K562 (cell line): ENCODE data around the gene CDCP1. TPM values are rescaled to one million over a fixed set of nuclear protein-coding genes. Genes with fewer than 3 reads are reported as not detected.

Source experiments
- ARID2 ChIP-seq: fragments of 450-650 bp; IDR thresholded peaks from 2 replicates; pipeline ENCODE4 v1.6.1; 2017; ENCODE audit warnings: antibody characterized with exemption, mild to moderate bottlenecking
- ARNT ChIP-seq, 2 experiments: fragments of 450-650 bp; IDR thresholded peaks; 2 replicates each; pipeline ENCODE4 v1.6.1; 2016; ENCODE audit warnings: mild to moderate bottlenecking in 1 of 2
- ASH1L ChIP-seq: fragments of 450-650 bp; IDR thresholded peaks from 2 replicates; pipeline ENCODE4 v1.6.1; 2018; ENCODE audit warnings: borderline replicate concordance, mild to moderate bottlenecking, low read depth; ENCODE audit not compliant: partially characterized antibody
- CBFB ChIP-seq: sonication (generic); formaldehyde crosslinking; IDR thresholded peaks from 2 replicates; pipeline ENCODE4 v1.4.0; 2020; ENCODE audit warnings: mild to moderate bottlenecking, missing genetic modification reagents
- JUND ChIP-seq, 2 experiments: IDR thresholded peaks; 2 replicates in 1 of 2; 3 replicates in 1 of 2; pipeline ENCODE4 v1.6.1; 2011; ENCODE audit warnings: borderline replicate concordance in 2 of 2, low read depth in 2 of 2, low read length in 2 of 2, improper control_type of control experiment in 1 of 2, missing biosample characterization in 1 of 2, missing genetic modification characterization in 1 of 2, missing genetic modification reagents in 1 of 2
- MCM7 ChIP-seq, 2 experiments: fragments of 450-650 bp; IDR thresholded peaks; 2 replicates each; pipeline ENCODE4 v1.6.1; 2016 to 2018
- RFX5 ChIP-seq: IDR thresholded peaks from 2 replicates; pipeline ENCODE4 v1.6.1; 2011; ENCODE audit warnings: low read depth, mild to moderate bottlenecking, improper control_type of control experiment, low read length
- ZNF785 ChIP-seq: fragments of 250-450 bp; sonication (Bioruptor Pico); IDR thresholded peaks from 2 replicates; pipeline ENCODE4 v1.4.0; 2020; ENCODE audit warnings: mild to moderate bottlenecking
- polyA plus RNA-seq, 8 experiments: library from polyadenylated mRNA; depleted of rRNA in 4 of 8; stranded (reverse) in 5 of 8; unstranded in 3 of 8; fragments of >200 nt; fragmentation: Nextera tagmentation in 2 of 8; fragmentation: Illumina TruSeq in 1 of 8; extraction: Ambion mirVana in 2 of 8; extraction: Trizol in 1 of 8; gene quantifications; 2 replicates each; pipeline versions ENCODE4 v1.2.1 to v1.2.3, GENCODE V29; 2011 to 2014; ENCODE audit warnings: inconsistent platforms in 1 of 8, missing spikeins in 1 of 8
- total RNA-seq, 7 experiments: library from RNA; depleted of rRNA in 6 of 7; stranded (reverse); fragments of >200 nt in 6 of 7; fragmentation: Illumina TruSeq in 2 of 7; extraction: Trizol in 2 of 7; gene quantifications; 2 replicates each; pipeline versions ENCODE4 v1.2.1 to v1.2.3, GENCODE V29; 2011 to 2021; ENCODE audit warnings: low replicate concordance in 1 of 7
- TF ChIP-seq, protein P1 (sequence below), 2 experiments: fragments of 450-650 bp; formaldehyde crosslinking in 1 of 2; IDR thresholded peaks; 2 replicates each; pipeline versions ENCODE4 v1.4.0 to v1.6.1; 2014 to 2020; ENCODE audit warnings: mild to moderate bottlenecking in 2 of 2, borderline replicate concordance in 1 of 2, low read depth in 1 of 2
- TF ChIP-seq, protein P2 (sequence below): fragments of 250-450 bp; sonication (Bioruptor Pico); IDR thresholded peaks from 2 replicates; pipeline ENCODE4 v1.8.0; 2021; ENCODE audit warnings: moderate library complexity, mild to moderate bottlenecking, inconsistent platforms
- TF ChIP-seq, protein P3 (sequence below): fragments of 450-650 bp; IDR thresholded peaks from 2 replicates; pipeline ENCODE4 v1.6.1; 2018; ENCODE audit not compliant: partially characterized antibody
- TF ChIP-seq, protein P4 (sequence below): fragments of 250-450 bp; sonication (Bioruptor Pico); IDR thresholded peaks from 2 replicates; pipeline ENCODE4 v1.8.0; 2021; ENCODE audit warnings: moderate library complexity, mild to moderate bottlenecking, inconsistent platforms

Gene CDCP1
- total and polyA plus RNA-seq, 9 of the 15 experiments (the other 6 are each of a cell fraction or from before 2014, with no cell fraction given): 3.9 to 16.4 (median 5.2) TPM

DNA sequence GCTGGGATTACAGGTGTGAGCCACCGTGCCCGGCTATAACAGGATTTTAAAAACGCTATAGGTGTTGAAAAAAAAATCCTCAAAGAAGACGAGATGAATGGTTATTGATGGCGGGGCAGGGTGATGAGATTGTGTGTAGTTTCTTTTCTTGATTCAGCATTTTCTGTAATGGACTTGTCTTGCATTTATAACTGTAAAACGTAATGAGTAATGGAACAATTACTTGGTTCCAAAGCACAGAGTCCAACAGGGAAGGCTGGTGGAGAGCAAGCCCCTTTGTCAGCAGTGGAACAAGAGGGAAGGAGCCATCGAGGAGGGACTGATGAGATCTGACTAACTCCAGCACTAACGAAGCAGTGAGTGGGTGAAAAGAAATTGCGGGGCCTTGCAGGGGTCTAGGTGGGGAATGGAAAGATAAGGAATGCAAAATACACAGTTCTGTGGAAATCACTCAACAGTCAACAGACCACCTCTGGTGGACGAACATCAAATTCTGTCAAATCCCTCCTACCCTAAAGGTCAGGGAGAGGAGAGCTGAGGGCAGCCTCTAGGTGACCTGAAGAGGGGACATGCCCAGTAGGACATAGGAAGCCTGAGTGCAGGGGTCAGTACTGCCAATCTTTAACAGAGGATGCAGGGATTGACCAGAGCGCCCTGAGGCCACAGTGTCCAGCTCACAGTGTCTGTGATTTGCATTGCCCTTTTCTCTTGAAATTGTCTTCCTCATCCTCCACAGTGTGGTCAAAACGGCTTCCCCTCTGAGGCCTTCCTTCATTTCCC lies 23.1 kb upstream of the CDCP1 start (continued):
- TF ChIP-seq, protein P1, sequence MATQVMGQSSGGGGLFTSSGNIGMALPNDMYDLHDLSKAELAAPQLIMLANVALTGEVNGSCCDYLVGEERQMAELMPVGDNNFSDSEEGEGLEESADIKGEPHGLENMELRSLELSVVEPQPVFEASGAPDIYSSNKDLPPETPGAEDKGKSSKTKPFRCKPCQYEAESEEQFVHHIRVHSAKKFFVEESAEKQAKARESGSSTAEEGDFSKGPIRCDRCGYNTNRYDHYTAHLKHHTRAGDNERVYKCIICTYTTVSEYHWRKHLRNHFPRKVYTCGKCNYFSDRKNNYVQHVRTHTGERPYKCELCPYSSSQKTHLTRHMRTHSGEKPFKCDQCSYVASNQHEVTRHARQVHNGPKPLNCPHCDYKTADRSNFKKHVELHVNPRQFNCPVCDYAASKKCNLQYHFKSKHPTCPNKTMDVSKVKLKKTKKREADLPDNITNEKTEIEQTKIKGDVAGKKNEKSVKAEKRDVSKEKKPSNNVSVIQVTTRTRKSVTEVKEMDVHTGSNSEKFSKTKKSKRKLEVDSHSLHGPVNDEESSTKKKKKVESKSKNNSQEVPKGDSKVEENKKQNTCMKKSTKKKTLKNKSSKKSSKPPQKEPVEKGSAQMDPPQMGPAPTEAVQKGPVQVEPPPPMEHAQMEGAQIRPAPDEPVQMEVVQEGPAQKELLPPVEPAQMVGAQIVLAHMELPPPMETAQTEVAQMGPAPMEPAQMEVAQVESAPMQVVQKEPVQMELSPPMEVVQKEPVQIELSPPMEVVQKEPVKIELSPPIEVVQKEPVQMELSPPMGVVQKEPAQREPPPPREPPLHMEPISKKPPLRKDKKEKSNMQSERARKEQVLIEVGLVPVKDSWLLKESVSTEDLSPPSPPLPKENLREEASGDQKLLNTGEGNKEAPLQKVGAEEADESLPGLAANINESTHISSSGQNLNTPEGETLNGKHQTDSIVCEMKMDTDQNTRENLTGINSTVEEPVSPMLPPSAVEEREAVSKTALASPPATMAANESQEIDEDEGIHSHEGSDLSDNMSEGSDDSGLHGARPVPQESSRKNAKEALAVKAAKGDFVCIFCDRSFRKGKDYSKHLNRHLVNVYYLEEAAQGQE (IDR thresholded peaks at IDR 0.05; ENCODE audit: borderline replicate concordance): no peak
- TF ChIP-seq, protein P1 (CRISPR knock-in tag; IDR thresholded peaks at IDR 0.05; ENCODE audit: low read depth): no peak
- TF ChIP-seq MCM7 (IDR thresholded peaks at IDR 0.05) (no peak), ZNF785 (CRISPR knock-in tag) (no peak), ARID2 (no peak), RFX5 (no peak), CBFB (CRISPR knock-in tag) (no peak), JUND (IDR thresholded peaks at IDR 0.05; ENCODE audit: borderline replicate concordance, low read depth, low read length) (no peak), JUND (tag; IDR thresholded peaks at IDR 0.05; ENCODE audit: borderline replicate concordance, low read depth, low read length) (0 out of 3 replicates have a peak, but pooled peaks have one; percentile 3), ARNT (IDR thresholded peaks at IDR 0.05) (no peak), ASH1L (no peak)
- TF ChIP-seq, protein P2, sequence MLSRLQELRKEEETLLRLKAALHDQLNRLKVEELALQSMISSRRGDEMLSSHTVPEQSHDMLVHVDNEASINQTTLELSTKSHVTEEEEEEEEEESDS (CRISPR knock-in tag): no peak
- TF ChIP-seq, protein P3, sequence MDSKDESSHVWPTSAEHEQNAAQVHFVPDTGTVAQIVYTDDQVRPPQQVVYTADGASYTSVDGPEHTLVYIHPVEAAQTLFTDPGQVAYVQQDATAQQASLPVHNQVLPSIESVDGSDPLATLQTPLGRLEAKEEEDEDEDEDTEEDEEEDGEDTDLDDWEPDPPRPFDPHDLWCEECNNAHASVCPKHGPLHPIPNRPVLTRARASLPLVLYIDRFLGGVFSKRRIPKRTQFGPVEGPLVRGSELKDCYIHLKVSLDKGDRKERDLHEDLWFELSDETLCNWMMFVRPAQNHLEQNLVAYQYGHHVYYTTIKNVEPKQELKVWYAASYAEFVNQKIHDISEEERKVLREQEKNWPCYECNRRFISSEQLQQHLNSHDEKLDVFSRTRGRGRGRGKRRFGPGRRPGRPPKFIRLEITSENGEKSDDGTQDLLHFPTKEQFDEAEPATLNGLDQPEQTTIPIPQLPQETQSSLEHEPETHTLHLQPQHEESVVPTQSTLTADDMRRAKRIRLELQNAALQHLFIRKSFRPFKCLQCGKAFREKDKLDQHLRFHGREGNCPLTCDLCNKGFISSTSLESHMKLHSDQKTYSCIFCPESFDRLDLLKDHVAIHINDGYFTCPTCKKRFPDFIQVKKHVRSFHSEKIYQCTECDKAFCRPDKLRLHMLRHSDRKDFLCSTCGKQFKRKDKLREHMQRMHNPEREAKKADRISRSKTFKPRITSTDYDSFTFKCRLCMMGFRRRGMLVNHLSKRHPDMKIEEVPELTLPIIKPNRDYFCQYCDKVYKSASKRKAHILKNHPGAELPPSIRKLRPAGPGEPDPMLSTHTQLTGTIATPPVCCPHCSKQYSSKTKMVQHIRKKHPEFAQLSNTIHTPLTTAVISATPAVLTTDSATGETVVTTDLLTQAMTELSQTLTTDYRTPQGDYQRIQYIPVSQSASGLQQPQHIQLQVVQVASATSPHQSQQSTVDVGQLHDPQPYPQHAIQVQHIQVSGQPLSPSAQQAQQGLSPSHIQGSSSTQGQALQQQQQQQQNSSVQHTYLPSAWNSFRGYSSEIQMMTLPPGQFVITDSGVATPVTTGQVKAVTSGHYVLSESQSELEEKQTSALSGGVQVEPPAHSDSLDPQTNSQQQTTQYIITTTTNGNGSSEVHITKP: peak; percentile 20
- TF ChIP-seq, protein P4, sequence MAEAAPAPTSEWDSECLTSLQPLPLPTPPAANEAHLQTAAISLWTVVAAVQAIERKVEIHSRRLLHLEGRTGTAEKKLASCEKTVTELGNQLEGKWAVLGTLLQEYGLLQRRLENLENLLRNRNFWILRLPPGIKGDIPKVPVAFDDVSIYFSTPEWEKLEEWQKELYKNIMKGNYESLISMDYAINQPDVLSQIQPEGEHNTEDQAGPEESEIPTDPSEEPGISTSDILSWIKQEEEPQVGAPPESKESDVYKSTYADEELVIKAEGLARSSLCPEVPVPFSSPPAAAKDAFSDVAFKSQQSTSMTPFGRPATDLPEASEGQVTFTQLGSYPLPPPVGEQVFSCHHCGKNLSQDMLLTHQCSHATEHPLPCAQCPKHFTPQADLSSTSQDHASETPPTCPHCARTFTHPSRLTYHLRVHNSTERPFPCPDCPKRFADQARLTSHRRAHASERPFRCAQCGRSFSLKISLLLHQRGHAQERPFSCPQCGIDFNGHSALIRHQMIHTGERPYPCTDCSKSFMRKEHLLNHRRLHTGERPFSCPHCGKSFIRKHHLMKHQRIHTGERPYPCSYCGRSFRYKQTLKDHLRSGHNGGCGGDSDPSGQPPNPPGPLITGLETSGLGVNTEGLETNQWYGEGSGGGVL: no peak
